ENCODE results near the gene GRM2. TPM values are rescaled to one million over a fixed set of nuclear protein-coding genes. Genes with fewer than 3 reads are reported as not detected.

GRM2 gene
- total and polyA plus RNA-seq, 8 donors = 0.09 to 0.51 (median 0.21) TPM

DNA sequence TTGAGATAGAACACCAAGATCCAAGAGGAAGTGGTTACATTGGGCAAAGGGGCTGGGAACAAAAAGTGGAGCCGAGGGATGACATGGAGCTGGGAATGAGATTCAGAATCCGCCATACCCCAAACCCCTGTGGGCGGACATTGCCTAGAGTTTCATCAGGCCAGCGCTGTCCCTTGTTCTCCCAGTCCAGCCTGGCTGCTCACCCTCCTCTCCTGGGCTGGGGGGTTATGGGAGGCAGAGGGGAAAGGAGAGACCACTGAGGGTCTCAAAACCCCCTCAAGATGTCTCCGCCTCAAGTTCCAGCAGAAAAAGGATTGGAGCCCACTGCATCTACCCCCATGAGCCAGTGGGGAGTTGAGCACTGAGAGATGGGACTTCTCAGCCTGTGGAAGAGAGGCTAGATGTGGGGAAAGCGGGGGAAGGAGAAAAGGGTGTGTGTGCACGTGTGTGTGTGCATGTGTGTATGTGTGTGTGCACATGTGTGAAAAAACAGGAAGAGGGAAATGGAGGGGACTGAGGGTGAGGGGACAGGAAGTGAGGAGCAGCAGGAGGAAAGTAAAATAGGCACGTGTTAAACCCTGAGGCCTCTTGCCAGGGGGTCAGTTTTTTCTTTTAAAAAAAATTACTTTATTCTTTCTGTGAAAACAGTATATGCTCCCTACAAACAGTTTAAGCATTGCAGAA lies 14.3 kb downstream of the GRM2 start:
- H3K4me3 ChIP-seq = no peak overlapping the region
- H3K4me1 ChIP-seq = no peaks in the 10 kb centered on the region
- ATAC-seq = no peak
- DNase-seq = no peak
- no peaks in the 10 kb centered on the region for H3K9me3 ChIP-seq
- H3K36me3 ChIP-seq = no peaks in the 10 kb centered on the region
- H3K27me3 ChIP-seq = no peaks in the 10 kb centered on the region
- no peak overlapping the region for H3K27ac ChIP-seq
- WGBS, 2 donors = 72 to 80% methylated on average over 8 of the region's 8 CpGs
- FAIRE-seq = no peak
- no peak for TF ChIP-seq CTCF (IDR thresholded peaks at IDR 0.05)
- intact Hi-C loops (cut with DNase I) = no loop called here

DNA sequence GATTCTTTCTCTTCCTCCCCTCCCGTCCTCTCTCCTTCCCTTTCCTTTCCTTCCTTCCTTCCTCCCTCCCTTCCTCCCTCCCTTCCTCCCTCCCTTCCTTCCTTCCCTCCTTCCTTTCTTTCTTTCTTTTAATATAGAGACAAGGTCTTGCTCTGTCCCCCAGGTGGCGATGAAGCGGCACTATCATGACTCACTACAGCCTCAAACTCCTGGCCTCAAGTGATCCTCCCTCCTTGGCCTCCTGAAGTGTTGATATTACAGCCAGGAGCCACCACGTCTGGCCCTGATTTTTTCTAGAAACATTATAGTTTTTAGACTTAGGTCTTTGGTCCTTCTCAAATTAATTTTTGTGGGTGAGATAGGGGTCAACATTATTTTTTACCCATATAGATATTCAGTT lies 15.5 kb downstream of the GRM2 start:
- FAIRE-seq (no peak), ATAC-seq (no peak), DNase-seq (no peak)
- WGBS, 2 donors = 69 to 77% methylated on average over 4 of the region's 4 CpGs
- no peaks in the 10 kb centered on the region for H3K27me3 ChIP-seq
- H3K4me3 ChIP-seq = no peak overlapping the region
- no peak for TF ChIP-seq CTCF (IDR thresholded peaks at IDR 0.05)
- intact Hi-C loops (cut with DNase I) = no loop called here
- no peaks in the 10 kb centered on the region for H3K4me1 ChIP-seq
- H3K36me3 ChIP-seq = no peaks in the 10 kb centered on the region
- H3K9me3 ChIP-seq = no peaks in the 10 kb centered on the region
- H3K27ac ChIP-seq = no peak overlapping the region

GRCh38 chr3:51727500-51727899 lies 20.6 kb downstream of the GRM2 start:
- intact Hi-C loops (cut with DNase I) = no loop called here
- Histone ChIP-seq H3K4me3 (no peak overlapping the region), H3K36me3 (no peaks in the 10 kb centered on the region), H3K27ac (no peak overlapping the region), H3K27me3 (no peaks in the 10 kb centered on the region), H3K4me1 (no peaks in the 10 kb centered on the region), H3K9me3 (no peaks in the 10 kb centered on the region)
- DNase-seq = no peak
- no peak for FAIRE-seq
- no peak for ATAC-seq
- TF ChIP-seq CTCF (IDR thresholded peaks at IDR 0.05) = no peak

DNA sequence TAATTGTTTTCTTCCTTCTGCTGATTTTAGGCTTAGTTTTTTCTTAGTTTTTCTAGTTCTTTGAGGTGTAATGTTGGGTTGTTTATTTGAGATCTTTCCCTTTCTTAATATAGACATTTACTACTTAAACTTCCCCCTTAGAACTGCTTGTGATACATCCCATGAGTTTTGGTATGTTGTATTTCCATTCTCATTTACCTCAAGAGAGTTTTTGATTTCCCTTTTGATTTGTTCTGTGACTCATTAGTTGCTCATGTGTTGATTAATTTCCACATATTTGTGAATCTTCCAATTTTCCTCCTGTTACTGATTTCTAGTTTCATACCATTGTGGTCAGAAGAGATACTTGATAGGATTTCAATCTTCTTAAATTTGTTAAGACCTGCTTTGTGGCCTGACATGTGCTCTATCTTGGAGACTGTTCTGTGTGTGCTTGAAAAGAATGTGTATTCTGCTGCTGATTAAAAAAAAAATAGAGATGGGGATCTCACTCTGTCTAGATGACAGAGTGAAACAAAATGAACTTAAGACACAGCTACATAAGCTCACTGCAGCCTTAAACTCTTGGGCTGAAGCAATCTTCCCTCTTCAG lies 22.3 kb downstream of the GRM2 start:
- Histone ChIP-seq H3K27me3 (no peaks in the 10 kb centered on the region), H3K36me3 (no peaks in the 10 kb centered on the region), H3K27ac (no peak overlapping the region), H3K9me3 (no peaks in the 10 kb centered on the region), H3K4me3 (no peak overlapping the region), H3K4me1 (no peaks in the 10 kb centered on the region)
- TF ChIP-seq CTCF (IDR thresholded peaks at IDR 0.05) = no peak
- DNase-seq = no peak
- no peak for ATAC-seq
- intact Hi-C loops (cut with DNase I) = no loop called here
- FAIRE-seq = no peak

DNA sequence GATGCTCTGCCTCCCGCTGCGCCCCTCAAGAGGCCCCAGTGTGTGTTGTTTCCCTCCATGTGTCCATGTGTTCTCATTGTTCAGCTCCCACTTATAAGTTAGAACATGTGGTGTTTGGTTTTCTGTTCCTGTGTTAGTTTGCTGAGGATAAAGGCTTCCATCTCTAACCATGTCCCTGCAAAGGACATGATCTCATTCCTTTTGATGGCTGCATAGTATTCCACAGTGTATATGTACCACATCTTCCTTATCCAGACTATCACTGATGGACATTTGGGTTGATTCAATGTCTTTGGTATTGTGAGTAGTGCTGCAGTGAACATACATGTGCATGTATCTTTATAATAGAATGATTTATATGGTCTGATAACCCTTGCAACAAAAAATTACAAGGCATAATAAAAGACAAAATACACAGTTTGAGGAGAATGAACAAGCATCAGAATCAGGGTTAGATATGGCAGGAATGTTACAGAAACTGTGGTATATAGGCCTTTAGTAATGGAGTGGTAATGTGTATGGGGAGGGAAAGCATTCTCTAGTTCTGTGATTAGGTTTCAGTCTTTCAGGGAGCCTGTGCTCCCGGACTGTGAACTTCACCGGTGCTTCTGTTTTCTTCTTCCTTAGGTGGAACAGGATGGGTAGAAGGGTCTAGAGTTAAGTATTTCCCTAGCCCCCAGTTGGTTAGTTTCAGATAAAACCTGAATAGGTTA lies 27.1 kb downstream of the GRM2 start:
- FAIRE-seq (no peak), ATAC-seq (no peak), DNase-seq (no peak)
- Histone ChIP-seq H3K9me3 (no peaks in the 10 kb centered on the region), H3K4me3 (no peak overlapping the region), H3K27ac (no peak overlapping the region), H3K4me1 (no peaks in the 10 kb centered on the region), H3K27me3 (no peaks in the 10 kb centered on the region), H3K36me3 (no peaks in the 10 kb centered on the region)
- intact Hi-C loops (cut with DNase I) = no loop called here
- no peak for TF ChIP-seq CTCF (IDR thresholded peaks at IDR 0.05)
- WGBS, 2 donors = 85 to 87% methylated on average over 4 of the region's 4 CpGs
